ENCODE results near the gene GORASP1. TPM values are rescaled to one million over a fixed set of nuclear protein-coding genes. Genes with fewer than 3 reads are reported as not detected.

Gene GORASP1
- total RNA-seq = 26.6 and 35.6 TPM in 2 replicates

DNA sequence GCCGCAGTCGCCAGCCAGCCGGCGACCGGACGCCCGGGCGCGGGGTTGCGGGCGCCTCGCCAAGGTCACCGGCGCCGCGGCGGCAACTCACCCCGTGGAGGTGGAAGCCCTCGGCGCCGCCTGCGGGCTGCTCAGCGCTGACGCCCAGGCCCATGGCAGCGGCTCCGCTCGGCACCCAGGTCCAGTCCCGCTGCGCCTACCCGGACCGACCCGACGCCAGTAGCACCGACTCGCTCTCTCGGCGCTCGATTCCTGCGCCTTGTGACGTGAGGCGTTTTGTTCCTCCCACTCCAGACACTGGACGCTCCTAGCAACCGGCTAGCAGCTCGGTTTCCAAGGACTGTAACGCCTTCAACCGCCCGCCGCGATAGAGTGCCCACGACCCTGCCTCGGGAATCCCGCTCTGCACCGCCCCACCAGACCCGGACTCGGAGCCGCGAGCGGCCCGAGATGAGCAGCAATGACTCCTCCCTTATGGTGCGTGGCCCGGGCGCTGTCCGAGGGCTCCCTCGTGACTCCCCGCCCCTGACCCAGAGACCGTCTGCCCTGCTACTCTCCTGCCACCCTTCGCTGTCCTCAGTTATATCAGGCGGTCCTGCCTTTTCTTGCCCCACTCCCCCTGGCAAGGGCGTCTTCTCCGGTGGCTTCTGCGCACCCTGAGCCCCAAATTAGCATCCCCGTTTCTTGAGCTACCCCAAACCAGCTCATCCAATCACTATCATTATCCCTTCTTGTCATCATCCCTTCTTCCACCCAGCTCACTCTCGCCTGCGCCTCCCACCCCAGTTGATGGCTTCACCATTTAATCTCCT, at the start of gene GORASP1, which contains the start of gene TTC21A:
Gene GORASP1, minus strand, starts transcription at position 240 of the 812 bp plus-strand sequence. Its CDS starts 86 bp downstream, at position 154.
Gene TTC21A, plus strand, starts transcription at position 293 of the 812 bp plus-strand sequence. Its CDS starts 158 bp downstream, at position 451.
- DNase-seq (ENCODE audit: low spot score) = peak; percentile 65
- peaks cover 53% of the 10 kb centered on the region for H3K4me1 Mint-ChIP-seq (ENCODE audit: low read depth)
- peak within 1 kb of the TSS; percentile 93 for H3K4me3 Mint-ChIP-seq
- H3K36me3 Mint-ChIP-seq (ENCODE audit: low read depth) = peaks cover 13% of the 10 kb centered on the region
- H3K27ac Mint-ChIP-seq = peak within 1 kb of the TSS; percentile 69
- no peaks in the 10 kb centered on the region for H3K9me3 Mint-ChIP-seq
- H3K27me3 Mint-ChIP-seq (ENCODE audit: insufficient read depth) = peaks cover 7% of the 10 kb centered on the region
- intact Hi-C loops (cut with micrococcal nuclease) = loop anchor here (1.0 to 2.0 kb wide), 7 partner anchors 40 to 299 kb away; partner anchors contain the start of genes RPSA, SLC25A38 and WDR48

GRCh38 chr3:39156421-39156820, 49.0 kb upstream of the GORASP1 start:
- Mint-ChIP-seq H3K9me3 (no peaks in the 10 kb centered on the region), H3K27me3 (ENCODE audit: insufficient read depth) (peaks cover 16% of the 10 kb centered on the region), H3K4me1 (ENCODE audit: low read depth) (peaks cover 25% of the 10 kb centered on the region), H3K36me3 (ENCODE audit: low read depth) (peaks cover 5% of the 10 kb centered on the region), H3K27ac (no peak overlapping the region), H3K4me3 (no peak overlapping the region)
- intact Hi-C loops (cut with micrococcal nuclease) = no loop called here
- no peak for DNase-seq (ENCODE audit: low spot score)

- DNase-seq (ENCODE audit: low spot score) = no peak
- no peaks in the 10 kb centered on the region for H3K9me3 Mint-ChIP-seq
- H3K27ac Mint-ChIP-seq = peak overlapping the region; percentile 90
- peak overlapping the region; percentile 82 for H3K4me3 Mint-ChIP-seq
- peaks cover 44% of the 10 kb centered on the region for H3K4me1 Mint-ChIP-seq (ENCODE audit: low read depth)
- peaks cover 10% of the 10 kb centered on the region for H3K27me3 Mint-ChIP-seq (ENCODE audit: insufficient read depth)
- peaks cover 20% of the 10 kb centered on the region for H3K36me3 Mint-ChIP-seq (ENCODE audit: low read depth)
- intact Hi-C loops (cut with micrococcal nuclease) = no loop called here
These were observed 47.0 kb upstream of the GORASP1 start for GRCh38 chr3:39154280-39155021.

- Mint-ChIP-seq H3K9me3 (no peaks in the 10 kb centered on the region), H3K4me1 (ENCODE audit: low read depth) (peaks cover 50% of the 10 kb centered on the region), H3K4me3 (peak overlapping the region; percentile 82), H3K36me3 (ENCODE audit: low read depth) (peaks cover 23% of the 10 kb centered on the region), H3K27ac (peak overlapping the region; percentile 90), H3K27me3 (ENCODE audit: insufficient read depth) (peaks cover 6% of the 10 kb centered on the region)
- DNase-seq (ENCODE audit: low spot score) = no peak
- intact Hi-C loops (cut with micrococcal nuclease) = no loop called here
These were observed 46.5 kb upstream of the GORASP1 start for GRCh38 chr3:39153977-39154279.

DNA sequence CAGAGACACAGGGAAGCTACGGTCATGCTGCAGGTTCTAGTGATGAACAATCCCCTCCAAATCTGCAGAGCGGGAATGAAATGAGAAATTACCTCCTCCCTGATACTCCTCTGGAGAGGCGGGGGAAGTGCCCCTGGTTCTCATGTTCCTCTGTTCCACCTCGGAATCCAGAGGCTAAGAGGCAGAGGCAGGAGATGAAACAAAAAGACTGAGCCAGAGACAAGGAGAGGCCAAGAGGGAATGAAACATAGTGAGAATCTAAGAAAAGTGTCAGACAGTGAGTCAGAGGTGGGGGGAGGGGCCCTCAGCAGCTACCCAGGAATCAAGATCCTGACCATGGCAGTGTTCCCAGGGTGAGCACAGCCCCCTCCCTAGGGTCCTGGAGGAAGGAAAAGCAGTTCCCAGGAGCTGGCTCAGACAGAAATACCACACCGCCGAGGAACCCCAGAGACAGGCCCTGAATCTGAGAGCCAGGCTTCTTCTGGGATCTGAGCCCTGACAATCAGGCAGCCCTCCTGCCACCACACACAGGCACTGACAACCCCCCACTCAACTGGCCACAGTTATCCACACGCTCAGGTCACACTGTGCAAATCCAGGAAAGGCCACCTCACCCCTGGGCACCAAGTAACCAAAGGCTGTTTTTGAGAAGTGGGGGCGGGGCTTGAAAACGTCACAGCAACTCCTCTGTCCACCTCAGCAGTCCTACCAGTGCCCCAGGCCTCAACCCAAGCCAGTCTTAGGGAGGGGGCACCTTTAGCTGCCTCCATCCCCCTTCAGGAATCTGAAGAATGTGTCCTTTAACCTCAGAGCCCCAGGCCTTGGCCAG, 43.6 kb upstream of the GORASP1 start:
- peaks cover 47% of the 10 kb centered on the region for H3K36me3 Mint-ChIP-seq (ENCODE audit: low read depth)
- H3K27ac Mint-ChIP-seq = peak overlapping the region; percentile 97
- peaks cover 78% of the 10 kb centered on the region for H3K4me1 Mint-ChIP-seq (ENCODE audit: low read depth)
- intact Hi-C loops (cut with micrococcal nuclease) = loop anchor here (1.0 kb wide), 3 partner anchors 44 to 137 kb away; partner anchors contain the start of genes GORASP1 and TTC21A
- H3K9me3 Mint-ChIP-seq = no peaks in the 10 kb centered on the region
- H3K27me3 Mint-ChIP-seq (ENCODE audit: insufficient read depth) = peaks cover 3% of the 10 kb centered on the region
- peak overlapping the region; percentile 94 for H3K4me3 Mint-ChIP-seq
- DNase-seq (ENCODE audit: low spot score) = peak; percentile 27

GRCh38 chr3:39150148-39150802, 42.8 kb upstream of the GORASP1 start:
- DNase-seq (ENCODE audit: low spot score) = no peak
- peaks cover 3% of the 10 kb centered on the region for H3K27me3 Mint-ChIP-seq (ENCODE audit: insufficient read depth)
- H3K36me3 Mint-ChIP-seq (ENCODE audit: low read depth) = peaks cover 52% of the 10 kb centered on the region
- no peaks in the 10 kb centered on the region for H3K9me3 Mint-ChIP-seq
- H3K4me3 Mint-ChIP-seq = peak overlapping the region; percentile 94
- intact Hi-C loops (cut with micrococcal nuclease) = no loop called here
- H3K4me1 Mint-ChIP-seq (ENCODE audit: low read depth) = peaks cover 76% of the 10 kb centered on the region
- H3K27ac Mint-ChIP-seq = peak overlapping the region; percentile 97

DNA sequence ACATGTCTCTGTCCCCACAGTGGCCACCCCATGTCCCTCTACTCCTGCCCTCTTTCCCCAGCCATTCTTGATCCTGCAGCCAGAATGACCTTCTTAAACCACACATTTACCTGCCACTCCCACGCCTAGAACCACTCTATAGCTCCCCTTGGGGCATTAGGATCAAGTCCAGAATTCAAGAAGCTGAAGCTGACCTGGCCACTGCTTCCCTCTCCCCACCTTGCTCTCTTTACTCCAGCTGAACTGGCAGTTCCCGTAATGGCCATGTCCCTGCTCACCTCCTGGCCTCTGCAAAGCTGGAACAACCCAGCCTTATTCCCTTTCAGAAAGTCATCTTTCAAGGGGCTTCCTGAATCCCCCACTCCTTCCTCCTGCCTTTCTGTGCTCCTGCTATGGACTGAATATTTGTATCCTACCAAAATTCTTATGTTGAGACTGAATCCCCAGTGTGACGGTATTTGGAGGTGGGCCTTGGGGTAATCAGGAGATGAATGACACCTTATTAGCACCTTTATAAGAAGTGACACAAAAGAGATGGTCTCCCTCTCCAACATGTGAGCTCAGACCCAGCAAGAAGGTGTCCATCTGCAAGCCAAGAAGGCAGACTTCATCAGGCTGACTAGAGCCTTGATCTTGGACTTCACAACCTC, 42.2 kb upstream of the GORASP1 start:
- Mint-ChIP-seq H3K4me3 (peak overlapping the region; percentile 94), H3K9me3 (no peaks in the 10 kb centered on the region), H3K27me3 (ENCODE audit: insufficient read depth) (peaks cover 3% of the 10 kb centered on the region), H3K36me3 (ENCODE audit: low read depth) (peaks cover 56% of the 10 kb centered on the region), H3K27ac (peak overlapping the region; percentile 97), H3K4me1 (ENCODE audit: low read depth) (peaks cover 74% of the 10 kb centered on the region)
- intact Hi-C loops (cut with micrococcal nuclease) = no loop called here
- no peak for DNase-seq (ENCODE audit: low spot score)

DNA sequence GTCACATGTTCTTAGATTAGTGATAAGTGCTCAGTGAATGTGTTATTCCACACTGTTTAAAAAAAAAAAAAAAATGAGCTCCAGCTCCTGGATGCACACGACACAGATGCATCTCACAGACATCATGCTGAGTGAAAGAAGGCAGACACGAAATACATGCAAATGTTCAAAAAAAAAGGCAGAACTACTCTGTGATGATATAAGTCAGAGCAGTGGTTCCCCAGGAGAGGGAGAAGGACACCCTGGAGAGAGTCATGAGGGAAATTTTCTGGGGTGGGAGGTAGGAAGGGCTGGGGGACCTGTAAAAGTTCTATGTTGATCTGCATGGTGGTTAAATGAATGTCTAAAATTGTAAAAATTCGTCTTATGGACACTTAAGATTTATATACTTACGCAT, 41.6 kb upstream of the GORASP1 start:
- Mint-ChIP-seq H3K27me3 (ENCODE audit: insufficient read depth) (no peaks in the 10 kb centered on the region), H3K36me3 (ENCODE audit: low read depth) (peaks cover 61% of the 10 kb centered on the region), H3K27ac (peak overlapping the region; percentile 97), H3K4me3 (peak overlapping the region; percentile 94), H3K4me1 (ENCODE audit: low read depth) (peaks cover 70% of the 10 kb centered on the region), H3K9me3 (no peaks in the 10 kb centered on the region)
- intact Hi-C loops (cut with micrococcal nuclease) = no loop called here
- DNase-seq (ENCODE audit: low spot score) = no peak

DNA sequence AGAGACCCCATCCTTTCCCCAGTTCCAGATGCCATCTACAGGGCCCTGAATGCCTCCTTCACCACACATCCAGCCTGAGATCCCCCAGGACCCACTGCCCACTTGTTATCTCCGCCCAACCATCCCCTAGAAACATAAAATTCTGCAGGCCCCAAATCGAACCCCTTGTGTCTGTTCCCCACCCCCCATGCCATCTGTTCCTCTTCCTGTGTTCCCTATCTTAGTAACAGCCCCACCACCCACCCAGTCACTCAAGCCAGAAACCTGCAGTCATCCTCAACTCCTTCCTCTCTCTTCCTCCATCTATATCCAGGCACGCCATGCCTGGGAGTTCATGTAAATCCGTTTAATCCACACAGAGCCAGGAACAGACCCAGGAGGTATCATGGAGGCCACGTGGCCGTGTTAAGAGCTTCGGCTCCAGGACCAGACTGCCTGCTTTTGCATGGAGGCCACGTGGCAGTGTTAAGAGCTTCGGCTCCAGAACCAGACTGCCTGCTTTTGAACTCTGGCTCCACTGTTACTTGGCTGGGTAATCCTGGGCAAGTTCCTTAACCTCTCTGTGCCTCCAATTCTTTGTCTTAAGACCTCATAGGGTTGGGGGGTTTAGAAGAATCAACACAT, 41.1 kb upstream of the GORASP1 start:
- peak overlapping the region; percentile 97 for H3K27ac Mint-ChIP-seq
- intact Hi-C loops (cut with micrococcal nuclease) = no loop called here

GRCh38 chr3:39147711-39148434, 40.4 kb upstream of the GORASP1 start:
- intact Hi-C loops (cut with micrococcal nuclease) = loop anchor here (1.0 kb wide), 2 partner anchors 32 to 40 kb away; no protein-coding TSS in a partner anchor
- Mint-ChIP-seq H3K4me1 (ENCODE audit: low read depth) (peaks cover 70% of the 10 kb centered on the region), H3K9me3 (no peaks in the 10 kb centered on the region), H3K36me3 (ENCODE audit: low read depth) (peaks cover 68% of the 10 kb centered on the region), H3K4me3 (peak overlapping the region; percentile 94), H3K27me3 (ENCODE audit: insufficient read depth) (no peaks in the 10 kb centered on the region), H3K27ac (peak overlapping the region; percentile 97)
- DNase-seq (ENCODE audit: low spot score) = peak; percentile 58

More for the DNA sequence above, 41.1 kb upstream of the GORASP1 start:
- DNase-seq (ENCODE audit: low spot score) = no peak
- H3K4me1 Mint-ChIP-seq (ENCODE audit: low read depth) = peaks cover 70% of the 10 kb centered on the region
- peak overlapping the region; percentile 94 for H3K4me3 Mint-ChIP-seq
- no peaks in the 10 kb centered on the region for H3K9me3 Mint-ChIP-seq
- H3K27me3 Mint-ChIP-seq (ENCODE audit: insufficient read depth) = no peaks in the 10 kb centered on the region
- H3K36me3 Mint-ChIP-seq (ENCODE audit: low read depth) = peaks cover 65% of the 10 kb centered on the region

Data from activated T-helper 1 cell treated with anti-CD3 and anti-CD28 coated beads, Interleukin-12 subunit alpha, Interleukin-12 subunit beta, Interleukin-2, Interleukin-4 antibody, amounts not matched to agents 30 ng/mL and 10 ng/mL and 1 ng/mL, durations not matched to agents 14 hours and 24 hours and 36 hours (primary cell).